ENCODE measurements around the gene NRXN3.

NRXN3 gene

GRCh38 chr14:78316052-78316451 lies 145.9 kb downstream of the NRXN3 start:
- no peak overlapping the region for H3K27ac ChIP-seq (ENCODE audit: extremely low read depth, low read depth, low read length)
- TF ChIP-seq TRIM28 (IDR thresholded peaks at IDR 0.05; ENCODE audit: borderline replicate concordance, low read length), result no peak
- TF ChIP-seq ZNF26 (tag by site-specific recombination; IDR thresholded peaks at IDR 0.05), result no peak
- TF ChIP-seq ZFP69B (tag by site-specific recombination; IDR thresholded peaks at IDR 0.05), result no peak
- no peak for TF ChIP-seq PBX3 (CRISPR knock-in tag; IDR thresholded peaks at IDR 0.05)
- no peak for TF ChIP-seq SP7 (tag by site-specific recombination; IDR thresholded peaks at IDR 0.05)
- TF ChIP-seq MYNN (tag by site-specific recombination; IDR thresholded peaks at IDR 0.05; ENCODE audit: borderline replicate concordance), result no peak
- TF ChIP-seq BCL6B (tag by site-specific recombination; IDR thresholded peaks at IDR 0.05), result no peak
- TF ChIP-seq ZNF280D (tag by site-specific recombination; IDR thresholded peaks at IDR 0.05), result no peak
- TF ChIP-seq ZNF776 (tag by site-specific recombination; IDR thresholded peaks at IDR 0.05; ENCODE audit: borderline replicate concordance), result no peak
- no peak for TF ChIP-seq ZSCAN18 (tag by site-specific recombination; IDR thresholded peaks at IDR 0.05)
- TF ChIP-seq ZNF184 (tag by site-specific recombination; IDR thresholded peaks at IDR 0.05), result no peak
- TF ChIP-seq ZNF830 (tag by site-specific recombination; IDR thresholded peaks at IDR 0.05; ENCODE audit: low read depth), result no peak
- H3K36me3 ChIP-seq (ENCODE audit: control insufficient read depth in 2 of 2, insufficient read depth in 1 of 2, low read length in 2 of 2), result no peaks in the 10 kb centered on the region
- H3K4me1 ChIP-seq (ENCODE audit: control insufficient read depth, insufficient read depth, low read length), result no peaks in the 10 kb centered on the region
- no peaks in the 10 kb centered on the region for H3K9me3 ChIP-seq (ENCODE audit: control insufficient read depth, insufficient read depth, low read depth, low read length)
- ChIA-PET CTCF (no interaction called here), POLR2A (no interaction called here)
- H3K4me3 ChIP-seq (ENCODE audit: low read depth, low read length), result no peak overlapping the region

- no peaks in the 10 kb centered on the region for H3K4me1 ChIP-seq (ENCODE audit: control insufficient read depth, insufficient read depth, low read length)
- POLR2A ChIA-PET, result no interaction called here
- no peaks in the 10 kb centered on the region for H3K9me3 ChIP-seq (ENCODE audit: control insufficient read depth, insufficient read depth, low read depth, low read length)
- TF ChIP-seq ZNF416 (tag by site-specific recombination; IDR thresholded peaks at IDR 0.05) (no peak), ZNF280D (tag by site-specific recombination; IDR thresholded peaks at IDR 0.05) (no peak), ZNF354C (tag by site-specific recombination; IDR thresholded peaks at IDR 0.05; ENCODE audit: borderline replicate concordance, low read depth) (no peak), HIC1 (tag by site-specific recombination; IDR thresholded peaks at IDR 0.05) (no peak), PBX3 (CRISPR knock-in tag; IDR thresholded peaks at IDR 0.05) (no peak)
- H3K36me3 ChIP-seq (ENCODE audit: control insufficient read depth in 2 of 2, insufficient read depth in 1 of 2, low read length in 2 of 2), result no peaks in the 10 kb centered on the region
- CTCF ChIA-PET, result interaction anchor here (0.6 kb wide), 1 partner anchor 11 kb away, joined by 3 read pairs; no protein-coding TSS in a partner anchor
- no peak overlapping the region for H3K27ac ChIP-seq (ENCODE audit: extremely low read depth, low read depth, low read length)
- no peak overlapping the region for H3K4me3 ChIP-seq (ENCODE audit: low read depth, low read length)
Observed at GRCh38 chr14:78316786-78317185, 146.6 kb downstream of the NRXN3 start.
